H9 (cell line): ENCODE measurements around the gene ATP8A2. TPM values are rescaled to one million over a fixed set of nuclear protein-coding genes. Genes with fewer than 3 reads are reported as not detected.

Experiments
- DNase-seq: peaks from one replicate; pipeline ENCODE4 v3.0.0-alpha.2; 2017
- H2AFZ ChIP-seq: one replicate; pipeline ENCODE4 v1.6.1; 2013; ENCODE audit warnings: mild to moderate bottlenecking, low read length, control low read depth, moderate library complexity
- H2AK5ac ChIP-seq: 2 replicates; pipeline ENCODE4 v1.6.1; 2013; ENCODE audit warnings: low read length, control low read depth, mixed read lengths; ENCODE audit not compliant: insufficient read length
- H2BK120ac ChIP-seq: one replicate; pipeline ENCODE4 v1.6.1; 2013; ENCODE audit warnings: low read depth, mild to moderate bottlenecking, low read length, control low read depth, inconsistent platforms; ENCODE audit not compliant: poor library complexity, severe bottlenecking
- H2BK12ac ChIP-seq: 2 replicates; pipeline ENCODE4 v1.6.1; 2013; ENCODE audit warnings: low read length, control low read depth, mixed read lengths, low read depth; ENCODE audit not compliant: insufficient read length
- H2BK15ac ChIP-seq: 2 replicates; pipeline ENCODE4 v1.6.1; 2013; ENCODE audit warnings: low read depth, low read length, control low read depth
- H2BK20ac ChIP-seq: one replicate; pipeline ENCODE4 v1.6.1; 2013; ENCODE audit warnings: low read depth, mild to moderate bottlenecking, low read length, control low read depth, inconsistent platforms; ENCODE audit not compliant: poor library complexity, severe bottlenecking
- H2BK5ac ChIP-seq: 2 replicates; pipeline ENCODE4 v1.6.1; 2013; ENCODE audit warnings: low read length, control low read depth, mixed read lengths; ENCODE audit not compliant: insufficient read length
- H3K14ac ChIP-seq: 2 replicates; pipeline ENCODE4 v1.6.1; 2013; ENCODE audit warnings: low read length, control low read depth; ENCODE audit not compliant: insufficient read depth
- H3K18ac ChIP-seq: 2 replicates; pipeline ENCODE4 v1.6.1; 2013; ENCODE audit warnings: low read depth, mild to moderate bottlenecking, mixed read lengths, low read length, control low read depth; ENCODE audit not compliant: insufficient read length
- H3K23ac ChIP-seq: 2 replicates; pipeline ENCODE4 v1.6.1; 2013; ENCODE audit warnings: low read length, control low read depth, mixed read lengths, low read depth; ENCODE audit not compliant: insufficient read length
- H3K23me2 ChIP-seq: 2 replicates; pipeline ENCODE4 v1.6.1; 2013; ENCODE audit warnings: low read depth, mild to moderate bottlenecking, mixed read lengths, low read length, control low read depth; ENCODE audit not compliant: insufficient read length, poor library complexity, severe bottlenecking
- H3K27ac ChIP-seq: 2 replicates; pipeline ENCODE4 v1.5.1; 2013; ENCODE audit warnings: low read length, control low read depth, mixed read lengths, low read depth; ENCODE audit not compliant: insufficient read length
- H3K27me3 ChIP-seq: 2 replicates; pipeline ENCODE4 v1.6.1; 2013; ENCODE audit warnings: low read length, control low read depth, inconsistent platforms; ENCODE audit not compliant: insufficient read depth
- H3K4ac ChIP-seq: 2 replicates; pipeline ENCODE4 v1.6.1; 2013; ENCODE audit warnings: low read depth, mild to moderate bottlenecking, control low read depth, inconsistent platforms, low read length, moderate library complexity
- H3K4me1 ChIP-seq: 2 replicates; pipeline ENCODE4 v1.6.1; 2013; ENCODE audit warnings: low read length, control low read depth, inconsistent platforms; ENCODE audit not compliant: insufficient read depth
- H3K4me2 ChIP-seq: 2 replicates; pipeline ENCODE4 v1.6.1; 2013; ENCODE audit warnings: low read length, control low read depth, mixed read lengths; ENCODE audit not compliant: insufficient read length, insufficient read depth
- H3K56ac ChIP-seq: 2 replicates; pipeline ENCODE4 v1.6.1; 2013; ENCODE audit warnings: low read depth, mild to moderate bottlenecking, mixed read lengths, low read length, control low read depth; ENCODE audit not compliant: insufficient read length
- H3K79me1 ChIP-seq: 2 replicates; pipeline ENCODE4 v1.6.1; 2013; ENCODE audit warnings: low read depth, mild to moderate bottlenecking, moderate library complexity, low read length, control low read depth, inconsistent platforms; ENCODE audit not compliant: insufficient read depth, poor library complexity, severe bottlenecking
- H3K79me2 ChIP-seq: 2 replicates; pipeline ENCODE4 v1.6.1; 2013; ENCODE audit warnings: low read length, control low read depth, inconsistent platforms; ENCODE audit not compliant: insufficient read depth
- H3K9ac ChIP-seq: 2 replicates; pipeline ENCODE4 v1.6.1; 2013; ENCODE audit warnings: low read length, control low read depth, mixed read lengths; ENCODE audit not compliant: insufficient read length; ENCODE audit errors: extremely low read depth
- H3K9me3 ChIP-seq: one replicate; pipeline ENCODE4 v1.6.1; 2013; ENCODE audit warnings: low read depth, low read length, inconsistent platforms; ENCODE audit not compliant: control insufficient read depth
- H3T11ph ChIP-seq: one replicate; pipeline ENCODE4 v1.6.1; 2013; ENCODE audit warnings: mild to moderate bottlenecking, low read length, control low read depth, inconsistent platforms
- H4K20me1 ChIP-seq: one replicate; pipeline ENCODE4 v1.6.1; 2013; ENCODE audit not compliant: control insufficient read depth, insufficient read length, insufficient read depth
- H4K5ac ChIP-seq: 2 replicates; pipeline ENCODE4 v1.6.1; 2013; ENCODE audit warnings: low read depth, mild to moderate bottlenecking, mixed read lengths, low read length, control low read depth; ENCODE audit not compliant: insufficient read length
- H4K8ac ChIP-seq: replicated peaks from 2 replicates; pipeline ENCODE4 v1.6.1; 2013; ENCODE audit warnings: low read length, control low read depth, mixed read lengths, low read depth; ENCODE audit not compliant: insufficient read length
- H4K91ac ChIP-seq: 2 replicates; pipeline ENCODE4 v1.6.1; 2013; ENCODE audit warnings: low read depth, mild to moderate bottlenecking, moderate library complexity, mixed read lengths, low read length, control low read depth; ENCODE audit not compliant: insufficient read length
- H3K27ac Mint-ChIP-seq, 3 experiments: 2 replicates in 2 of 3; 3 replicates in 1 of 3; pipeline ENCODE4 v1.8.0; 2020 to 2021; ENCODE audit warnings: mixed read lengths in 3 of 3, mild to moderate bottlenecking in 1 of 3, moderate library complexity in 1 of 3
- H3K27me3 Mint-ChIP-seq: 2 replicates; pipeline ENCODE4 v1.8.0; 2021; ENCODE audit warnings: low read depth, mild to moderate bottlenecking, moderate library complexity, mixed read lengths
- H3K36me3 Mint-ChIP-seq, 3 experiments: 2 replicates in 2 of 3; 3 replicates in 1 of 3; pipeline ENCODE4 v1.8.0; 2020 to 2021; ENCODE audit warnings: low read depth in 3 of 3, mixed read lengths in 3 of 3; ENCODE audit not compliant: insufficient read depth in 1 of 3
- H3K4me1 Mint-ChIP-seq, 2 experiments: 2 replicates each; pipeline ENCODE4 v1.8.0; 2020; ENCODE audit warnings: mixed read lengths in 2 of 2
- H3K4me3 Mint-ChIP-seq, 2 experiments: 2 replicates in 1 of 2; 3 replicates in 1 of 2; pipeline ENCODE4 v1.8.0; 2020 to 2021; ENCODE audit warnings: mild to moderate bottlenecking in 2 of 2, mixed read lengths in 2 of 2, moderate library complexity in 1 of 2
- H3K9me3 Mint-ChIP-seq, 2 experiments: 2 replicates in 1 of 2; 3 replicates in 1 of 2; pipeline ENCODE4 v1.8.0; 2020; ENCODE audit warnings: mild to moderate bottlenecking in 2 of 2, mixed read lengths in 2 of 2, moderate library complexity in 1 of 2
- CTCF ChIP-seq: fragments of 200-600 bp; sonication (generic); conservative IDR thresholded peaks from 3 replicates; pipeline ENCODE4 v1.8.0; 2021; ENCODE audit warnings: antibody characterized with exemption, mild to moderate bottlenecking
- WGBS: extraction: QIAGEN DNeasy Blood & Tissue Kit; methylation state at CpG from one replicate; pipeline ENCODE4 v1.1.7; 2013; ENCODE audit warnings: missing lambda C conversion rate, low lambda C conversion rate, mixed read lengths; ENCODE audit not compliant: insufficient read length; ENCODE audit errors: extremely low coverage; 5-methylcytosine and 5-hydroxymethylcytosine counted together
- total RNA-seq: library from RNA; stranded (reverse); gene quantifications from 2 replicates; pipeline ENCODE4 v1.2.1, GENCODE V29; 2021

ATP8A2 gene
- total RNA-seq, 1 experiment from 2014 or later: 18.2 TPM

GRCh38 chr13:25988661-25989060 lies 616.9 kb downstream of the ATP8A2 start:
- H2BK20ac ChIP-seq: no peak overlapping the region
- no peak overlapping the region for H3K4ac ChIP-seq
- peak overlapping the region in 1 of 3 experiments; percentile 53; a peak in 1 of 7 replicates for H3K27ac Mint-ChIP-seq
- H3K23me2 ChIP-seq: no peaks in the 10 kb centered on the region
- no peaks in the 10 kb centered on the region for H3K79me1 ChIP-seq
- no peak overlapping the region for H3K23ac ChIP-seq
- no peaks in the 10 kb centered on the region for H3K27me3 Mint-ChIP-seq
- no peaks in the 10 kb centered on the region for H3K79me2 ChIP-seq
- no CpG with 5 or more reads among the region's 3 CpGs for WGBS
- no peak overlapping the region for H2BK5ac ChIP-seq
- H3K14ac ChIP-seq: no peak overlapping the region
- DNase-seq: no peak
- no peak overlapping the region for H2BK15ac ChIP-seq
- no peak for TF ChIP-seq CTCF
- no peak overlapping the region for H4K8ac ChIP-seq
- no peak overlapping the region for H3K56ac ChIP-seq
- H3K27ac ChIP-seq: no peak overlapping the region
- H3K9me3 Mint-ChIP-seq: peaks cover 0 to 9% of the 10 kb centered on the region in 2 experiments; a peak in 2 of 5 replicates
- no peaks in the 10 kb centered on the region for H4K20me1 ChIP-seq
- H3K9me3 ChIP-seq: no peaks in the 10 kb centered on the region
- H3T11ph ChIP-seq: no peak overlapping the region
- no peak overlapping the region for H2BK120ac ChIP-seq
- peaks cover 1 to 8% (median 4%) of the 10 kb centered on the region in 3 experiments; a peak in 2 of 7 replicates for H3K36me3 Mint-ChIP-seq
- no peak overlapping the region for H2AK5ac ChIP-seq
- no peak overlapping the region for H2AFZ ChIP-seq
- H3K4me1 Mint-ChIP-seq: peaks cover 5 to 7% of the 10 kb centered on the region in 2 experiments
- no peaks in the 10 kb centered on the region for H3K4me1 ChIP-seq
- H3K4me2 ChIP-seq: no peak overlapping the region
- no peak overlapping the region for H4K91ac ChIP-seq
- H4K5ac ChIP-seq: no peak overlapping the region
- no peak overlapping the region for H3K9ac ChIP-seq
- H3K27me3 ChIP-seq: no peaks in the 10 kb centered on the region
- H3K18ac ChIP-seq: no peak overlapping the region
- H3K4me3 Mint-ChIP-seq: no peak overlapping the region
- no peak overlapping the region for H2BK12ac ChIP-seq
